GM12873 (cell line): ENCODE data around the gene MYO10.

Source experiments
- TF ChIP-seq, protein P1 (sequence below): IDR thresholded peaks from 2 replicates; pipeline ENCODE4 v1.5.1; 2012; ENCODE audit warnings: low read depth, mild to moderate bottlenecking, moderate library complexity, low read length, control low read depth; ENCODE audit not compliant: insufficient read depth; ENCODE audit errors: missing control alignments

Gene MYO10

DNA sequence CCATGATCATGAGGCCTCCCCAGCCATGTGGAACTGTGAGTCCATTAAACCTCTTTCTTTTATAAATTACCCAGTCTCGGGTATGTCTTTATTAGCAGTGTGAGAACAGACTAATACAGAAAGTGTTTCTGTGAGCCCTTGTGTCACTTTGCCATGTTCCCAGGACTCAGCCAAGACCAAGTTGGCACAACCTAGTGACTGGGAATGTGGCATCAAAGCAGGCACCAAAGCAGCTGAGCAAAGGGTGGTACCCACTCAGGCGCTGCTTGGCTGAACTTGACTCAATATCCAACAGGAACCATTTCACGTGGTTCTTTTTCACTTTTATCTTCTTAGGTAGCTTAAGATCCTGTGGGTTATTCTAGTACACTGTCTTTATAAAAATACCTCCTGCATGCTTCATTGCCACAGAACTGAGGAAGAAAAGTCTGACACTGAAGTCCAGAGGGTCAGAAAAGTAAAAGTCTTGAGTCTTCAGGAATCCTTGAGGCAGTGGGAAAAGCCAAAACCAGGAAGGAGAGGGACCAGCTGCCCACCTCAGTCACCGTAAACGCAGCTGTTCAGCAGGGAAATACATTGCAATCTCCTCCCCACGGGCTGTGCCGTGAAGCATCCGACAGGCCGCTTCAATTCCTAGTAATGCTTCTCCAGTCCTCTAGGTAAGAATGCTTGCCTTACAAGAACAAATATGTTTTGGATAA is 228.8 kb downstream of the MYO10 start:
- TF ChIP-seq, protein P1, sequence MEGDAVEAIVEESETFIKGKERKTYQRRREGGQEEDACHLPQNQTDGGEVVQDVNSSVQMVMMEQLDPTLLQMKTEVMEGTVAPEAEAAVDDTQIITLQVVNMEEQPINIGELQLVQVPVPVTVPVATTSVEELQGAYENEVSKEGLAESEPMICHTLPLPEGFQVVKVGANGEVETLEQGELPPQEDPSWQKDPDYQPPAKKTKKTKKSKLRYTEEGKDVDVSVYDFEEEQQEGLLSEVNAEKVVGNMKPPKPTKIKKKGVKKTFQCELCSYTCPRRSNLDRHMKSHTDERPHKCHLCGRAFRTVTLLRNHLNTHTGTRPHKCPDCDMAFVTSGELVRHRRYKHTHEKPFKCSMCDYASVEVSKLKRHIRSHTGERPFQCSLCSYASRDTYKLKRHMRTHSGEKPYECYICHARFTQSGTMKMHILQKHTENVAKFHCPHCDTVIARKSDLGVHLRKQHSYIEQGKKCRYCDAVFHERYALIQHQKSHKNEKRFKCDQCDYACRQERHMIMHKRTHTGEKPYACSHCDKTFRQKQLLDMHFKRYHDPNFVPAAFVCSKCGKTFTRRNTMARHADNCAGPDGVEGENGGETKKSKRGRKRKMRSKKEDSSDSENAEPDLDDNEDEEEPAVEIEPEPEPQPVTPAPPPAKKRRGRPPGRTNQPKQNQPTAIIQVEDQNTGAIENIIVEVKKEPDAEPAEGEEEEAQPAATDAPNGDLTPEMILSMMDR = no peak

DNA sequence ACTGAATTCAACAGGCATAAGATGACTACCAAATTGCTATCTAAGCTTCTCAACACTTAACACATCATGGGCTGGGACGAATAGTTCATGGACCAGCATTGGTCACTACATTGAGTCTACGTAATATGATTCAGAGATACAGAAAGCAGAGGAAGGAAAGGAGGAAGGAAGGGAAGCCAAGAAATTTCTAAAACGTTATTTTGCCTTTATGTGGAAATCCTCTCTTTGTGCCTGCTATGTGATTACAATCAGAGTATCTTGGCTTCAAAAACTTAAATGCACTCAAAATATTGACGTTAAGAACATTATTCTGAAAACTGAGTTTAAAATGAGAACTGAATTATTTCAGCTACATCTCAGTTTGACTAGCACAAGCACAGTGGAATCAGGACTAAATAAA is 231.1 kb downstream of the MYO10 start:
- TF ChIP-seq, protein P1 = no peak

DNA sequence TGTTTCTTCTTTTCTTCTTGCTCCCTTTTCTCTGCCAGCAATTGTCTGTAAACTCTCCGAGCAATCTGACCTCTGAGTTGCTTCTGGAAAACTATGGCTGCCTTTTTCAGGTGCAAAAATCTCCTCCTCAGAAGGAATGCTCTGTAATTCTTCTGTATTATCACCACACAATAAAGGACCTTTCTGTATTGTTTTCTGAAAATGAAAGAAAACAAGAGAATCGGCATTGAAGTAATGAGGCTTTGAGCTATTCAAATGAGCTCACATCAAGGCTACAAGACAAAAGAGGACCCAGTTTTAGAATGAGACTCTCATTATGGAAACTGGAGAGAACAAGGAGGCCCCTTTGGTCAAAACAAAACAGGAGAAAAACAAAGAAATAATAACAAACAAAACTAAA is 233.1 kb downstream of the MYO10 start:
- TF ChIP-seq, protein P1 = no peak

DNA sequence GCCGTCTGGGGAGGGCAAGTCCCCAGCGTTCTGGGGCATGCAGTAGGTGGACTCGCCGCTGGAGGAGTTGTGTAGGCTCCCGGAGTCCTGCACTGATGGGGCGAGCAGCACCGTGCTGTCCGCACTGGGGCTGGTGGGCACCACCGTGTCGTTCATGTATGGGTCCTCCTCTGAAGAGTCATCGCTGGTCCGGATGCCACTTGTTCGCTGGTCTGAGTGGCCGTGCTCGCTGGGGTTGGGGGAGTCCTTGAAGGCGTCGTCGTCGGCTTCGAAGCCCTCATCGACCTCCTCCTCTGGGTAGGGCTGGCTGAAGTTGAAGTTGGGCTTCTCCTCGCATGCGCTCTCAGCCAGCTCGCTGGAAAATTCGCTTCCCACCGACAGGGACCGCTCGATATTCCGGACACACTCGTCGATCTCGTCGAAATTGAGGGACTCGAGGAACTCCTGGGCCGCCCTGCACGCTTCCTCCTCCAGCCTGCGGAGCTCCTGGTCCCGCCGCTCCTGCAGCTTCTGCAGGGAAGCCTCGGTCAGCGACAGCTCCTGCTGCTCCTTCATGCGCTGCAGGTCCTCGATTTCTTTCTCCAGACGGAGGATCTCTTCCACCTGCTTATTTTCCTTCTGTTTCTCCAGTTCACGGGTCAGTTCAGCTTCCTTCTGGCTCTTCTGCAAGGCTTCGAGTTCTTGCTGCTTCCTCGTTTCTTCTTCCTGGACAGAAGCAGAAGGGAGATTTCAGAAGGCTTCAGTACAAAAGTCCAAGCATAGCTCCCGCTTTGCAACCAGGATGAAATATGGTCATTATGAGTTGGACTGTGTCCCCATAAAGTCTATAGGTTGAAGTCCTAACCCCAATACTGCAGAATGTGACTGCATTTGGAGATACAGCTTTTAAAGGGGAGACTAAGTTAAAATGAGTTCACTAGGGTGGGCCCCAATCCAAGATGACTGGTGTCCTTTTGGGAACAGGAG is 234.7 kb downstream of the MYO10 start:
- TF ChIP-seq, protein P1 = no peak

DNA sequence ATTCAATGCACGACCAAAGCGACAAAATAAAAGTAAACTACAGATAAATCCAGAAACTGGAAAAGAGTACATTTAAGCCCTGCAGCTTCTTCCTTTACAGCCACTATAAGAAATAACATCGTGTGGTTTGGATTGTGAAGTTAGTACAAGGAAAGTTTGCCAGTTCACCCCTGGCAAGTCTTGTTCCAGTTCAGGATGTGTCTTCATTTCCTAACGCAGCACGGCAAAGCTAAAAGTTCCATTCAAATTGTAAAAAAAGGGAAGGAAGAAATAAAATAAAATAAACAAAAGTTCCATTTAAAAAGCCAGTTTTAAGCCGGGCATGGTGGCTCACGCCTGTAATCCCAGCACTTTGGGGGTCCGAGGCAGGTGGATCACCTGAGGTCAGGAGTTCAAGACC is 236.0 kb downstream of the MYO10 start:
- TF ChIP-seq, protein P1 = no peak

DNA sequence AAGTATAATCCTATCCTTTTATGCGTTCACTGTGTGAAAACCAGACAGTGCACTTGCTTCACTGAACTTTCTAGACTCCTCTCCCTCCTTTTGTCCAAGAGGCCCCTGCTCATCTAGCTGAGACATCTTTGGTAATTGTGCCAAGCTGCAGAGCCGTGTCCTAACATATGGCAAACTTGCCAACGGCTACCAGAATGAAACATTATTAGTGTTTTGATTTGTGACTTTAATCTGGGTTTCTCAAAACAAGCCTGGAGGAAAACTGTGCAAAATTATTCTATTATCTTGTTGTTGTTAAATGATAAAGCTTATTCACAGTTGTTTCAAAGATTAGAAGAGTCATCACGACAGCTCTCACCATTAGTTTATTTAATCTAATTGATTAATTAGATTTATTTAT is 240.3 kb downstream of the MYO10 start:
- TF ChIP-seq, protein P1 = no peak

DNA sequence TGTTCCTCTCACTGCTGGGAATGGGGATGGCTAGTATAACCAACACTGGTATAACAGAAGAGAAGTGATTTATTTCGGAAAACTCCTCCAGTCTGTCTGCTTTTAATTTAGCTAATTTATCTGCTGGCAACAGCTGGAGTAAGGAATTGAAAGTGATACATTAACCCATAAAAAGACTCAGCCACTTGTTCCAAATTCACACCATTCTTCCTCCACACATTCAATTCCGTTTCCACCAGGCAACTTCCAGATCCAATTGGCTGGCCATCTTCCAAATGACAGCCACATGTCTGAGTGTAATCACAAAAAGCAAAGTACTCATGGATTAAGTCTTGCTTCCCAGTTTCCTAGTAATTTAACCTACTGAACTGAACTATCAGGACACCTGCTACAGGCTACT is 242.2 kb downstream of the MYO10 start:
- TF ChIP-seq, protein P1 = no peak
